Cardiac muscle cell (in vitro differentiated cells and primary cell): Measurements from ENCODE around the gene ZNF574. TPM values are rescaled to one million over a fixed set of nuclear protein-coding genes. Genes with fewer than 3 reads are reported as not detected.

Experiments
- DNase-seq, 2 donors: peaks; one replicate each; pipeline versions ENCODE4 v3.0.0 to v3.0.0-alpha.2; 2010 to 2017; ENCODE audit warnings: low read depth in 1 of 2, low spot score in 1 of 2
- H3K27ac ChIP-seq: fragments of 200-600 bp; sonication (generic); 2 replicates; pipeline ENCODE4 v1.5.1; 2016
- H3K27me3 ChIP-seq: fragments of 200-600 bp; sonication (generic); 2 replicates; pipeline ENCODE4 v1.6.0; 2016; ENCODE audit warnings: control low read depth
- H3K36me3 ChIP-seq: fragments of 200-600 bp; sonication (generic); 2 replicates; pipeline ENCODE4 v1.5.1; 2016; ENCODE audit warnings: control low read depth
- H3K4me1 ChIP-seq: fragments of 200-600 bp; sonication (generic); 2 replicates; pipeline ENCODE4 v1.8.1; 2017; ENCODE audit warnings: low read depth, mild to moderate bottlenecking, mixed run types
- H3K4me3 ChIP-seq: fragments of 200-600 bp; sonication (generic); 2 replicates; pipeline ENCODE4 v1.5.1; 2016; ENCODE audit warnings: mild to moderate bottlenecking
- H3K9me3 ChIP-seq: fragments of 200-600 bp; sonication (generic); 2 replicates; pipeline ENCODE4 v1.5.1; 2017; ENCODE audit warnings: low read depth, mild to moderate bottlenecking, control low read depth
- CTCF ChIP-seq: IDR thresholded peaks from 2 replicates; pipeline ENCODE4 v1.5.1; 2012; ENCODE audit warnings: low read depth, mild to moderate bottlenecking, low read length
- polyA plus RNA-seq: library from polyadenylated mRNA; unstranded; fragments of >200 nt; fragmentation: Nextera tagmentation; extraction: Ambion mirVana; gene quantifications from 2 replicates; pipeline ENCODE4 v1.2.1, GENCODE V29; 2016
- total RNA-seq: library from RNA; depleted of rRNA; stranded (reverse); fragments of >200 nt; gene quantifications from 2 replicates; pipeline ENCODE4 v1.2.3, GENCODE V29; 2016

The ZNF574 gene
- total and polyA plus RNA-seq, 2 experiments from 2014 or later = 23.9 to 36.2 TPM

- Histone ChIP-seq H3K27ac (no peak overlapping the region), H3K27me3 (peaks cover 2% of the 10 kb centered on the region)
Measured at GRCh38 chr19:42111384-42111783, 35.4 kb downstream of the ZNF574 start.

GRCh38 chr19:42111811-42112210 is 35.8 kb downstream of the ZNF574 start:
- no peak overlapping the region for H3K4me3 ChIP-seq

More at GRCh38 chr19:42111384-42111783, 35.4 kb downstream of the ZNF574 start:
- Histone ChIP-seq H3K4me3 (no peak overlapping the region), H3K36me3 (no peaks in the 10 kb centered on the region), H3K4me1 (no peaks in the 10 kb centered on the region), H3K9me3 (no peaks in the 10 kb centered on the region)
- no peak for TF ChIP-seq CTCF
- DNase-seq = peak in 1 of 2 donors; percentile 52

GRCh38 chr19:42113641-42114348 is 37.8 kb downstream of the ZNF574 start:
- H3K4me1 ChIP-seq = no peaks in the 10 kb centered on the region
- no peak overlapping the region for H3K4me3 ChIP-seq
- no peaks in the 10 kb centered on the region for H3K36me3 ChIP-seq
- no peaks in the 10 kb centered on the region for H3K9me3 ChIP-seq
- TF ChIP-seq CTCF = peak; percentile 39
- H3K27me3 ChIP-seq = no peaks in the 10 kb centered on the region
- no peak overlapping the region for H3K27ac ChIP-seq
- peak in 1 of 2 donors; percentile 92 for DNase-seq

More at GRCh38 chr19:42111811-42112210, 35.8 kb downstream of the ZNF574 start:
- Histone ChIP-seq H3K36me3 (no peaks in the 10 kb centered on the region), H3K9me3 (no peaks in the 10 kb centered on the region), H3K4me1 (no peaks in the 10 kb centered on the region), H3K27ac (no peak overlapping the region), H3K27me3 (no peaks in the 10 kb centered on the region)
- DNase-seq = no peak
- TF ChIP-seq CTCF = no peak

GRCh38 chr19:42114412-42114811 is 38.4 kb downstream of the ZNF574 start:
- H3K27me3 ChIP-seq = no peaks in the 10 kb centered on the region
- H3K4me1 ChIP-seq = no peaks in the 10 kb centered on the region
- no peak for DNase-seq
- H3K9me3 ChIP-seq = no peaks in the 10 kb centered on the region
- TF ChIP-seq CTCF = no peak
- no peaks in the 10 kb centered on the region for H3K36me3 ChIP-seq
- no peak overlapping the region for H3K4me3 ChIP-seq
- H3K27ac ChIP-seq = no peak overlapping the region

- Histone ChIP-seq H3K4me1 (no peaks in the 10 kb centered on the region), H3K27me3 (no peaks in the 10 kb centered on the region), H3K36me3 (no peaks in the 10 kb centered on the region), H3K27ac (no peak overlapping the region), H3K4me3 (no peak overlapping the region), H3K9me3 (no peaks in the 10 kb centered on the region)
- TF ChIP-seq CTCF = no peak
- DNase-seq = peak; percentile 32 to 64
Measured at GRCh38 chr19:42115219-42115618, 39.3 kb downstream of the ZNF574 start.
